HEK293 (cell line): Measurements from ENCODE around the gene MACROH2A2.

Experiments
- CTCF ChIP-seq: fragments of 450-650 bp; formaldehyde crosslinking; IDR thresholded peaks from 2 replicates; pipeline ENCODE4 v1.5.1; 2016; ENCODE audit warnings: missing biosample characterization, missing genetic modification characterization
- EGR2 ChIP-seq: fragments of 450-650 bp; formaldehyde crosslinking; IDR thresholded peaks from 2 replicates; pipeline ENCODE4 v1.5.1; 2016; ENCODE audit warnings: low read depth, missing biosample characterization, missing genetic modification characterization
- OSR2 ChIP-seq: fragments of 450-650 bp; formaldehyde crosslinking; IDR thresholded peaks from 2 replicates; pipeline ENCODE4 v1.5.1; 2016; ENCODE audit warnings: missing biosample characterization, missing genetic modification characterization
- SP2 ChIP-seq: fragments of 450-650 bp; formaldehyde crosslinking; IDR thresholded peaks from 2 replicates; pipeline ENCODE4 v1.5.1; 2016; ENCODE audit warnings: missing biosample characterization, missing genetic modification characterization
- ZNF16 ChIP-seq: fragments of 450-650 bp; formaldehyde crosslinking; IDR thresholded peaks from 2 replicates; pipeline ENCODE4 v1.5.1; 2016; ENCODE audit warnings: low read depth, missing biosample characterization, missing genetic modification characterization
- ZSCAN18 ChIP-seq: fragments of 450-650 bp; formaldehyde crosslinking; IDR thresholded peaks from 2 replicates; pipeline ENCODE4 v1.5.1; 2016; ENCODE audit warnings: missing biosample characterization, missing genetic modification characterization

- TF ChIP-seq CTCF (tag by site-specific recombination) (no peak), OSR2 (no peak), ZNF16 (tag by site-specific recombination) (no peak), EGR2 (tag by site-specific recombination) (no peak), ZSCAN18 (tag by site-specific recombination) (no peak), SP2 (tag by site-specific recombination) (no peak)
These were observed 4.5 kb upstream of the MACROH2A2 start for GRCh38 chr10:70048030-70048723.
